Measurements from ENCODE around the gene IL20RA.
"Not testable (repeated sequence)": the region's sequence is repeated elsewhere in the genome, so short reads cannot be mapped to it uniquely, and the experiment has no call there.

The IL20RA gene

GRCh38 chr6:136975089-136975715 lies 69.6 kb downstream of the IL20RA start:
- H3K27ac Mint-ChIP-seq (ENCODE audit: low read depth): no peak overlapping the region
- H3K27me3 Mint-ChIP-seq: peaks cover 24% of the 10 kb centered on the region
- ATAC-seq (replicated peaks; ENCODE audit: extremely low read depth, poor library complexity, severe bottlenecking) (no peak), DNase-seq (ENCODE audit: low spot score in 2 of 2) (no peak)
- no peaks in the 10 kb centered on the region for H3K4me1 Mint-ChIP-seq
- H3K9me3 Mint-ChIP-seq: no peaks in the 10 kb centered on the region
- H3K36me3 Mint-ChIP-seq (ENCODE audit: insufficient read depth): no peaks in the 10 kb centered on the region
- H3K4me3 Mint-ChIP-seq: no peak overlapping the region

- Mint-ChIP-seq H3K27me3 (peaks cover 18% of the 10 kb centered on the region), H3K27ac (ENCODE audit: low read depth) (peak overlapping the region; percentile 38)
- H3K9me3 Mint-ChIP-seq; H3K4me3 Mint-ChIP-seq; ATAC-seq (replicated peaks; ENCODE audit: extremely low read depth, poor library complexity, severe bottlenecking); H3K4me1 Mint-ChIP-seq; H3K36me3 Mint-ChIP-seq (ENCODE audit: insufficient read depth); DNase-seq (ENCODE audit: low spot score in 2 of 2): not testable (repeated sequence)
Measured at GRCh38 chr6:136973781-136974180, 71.0 kb downstream of the IL20RA start.

- DNase-seq (ENCODE audit: low spot score in 2 of 2) (no peak), ATAC-seq (replicated peaks; ENCODE audit: extremely low read depth, poor library complexity, severe bottlenecking) (no peak)
- Mint-ChIP-seq H3K27me3 (peaks cover 39% of the 10 kb centered on the region), H3K4me3 (no peak overlapping the region), H3K27ac (ENCODE audit: low read depth) (no peak overlapping the region), H3K4me1 (no peaks in the 10 kb centered on the region), H3K9me3 (no peaks in the 10 kb centered on the region), H3K36me3 (ENCODE audit: insufficient read depth) (no peaks in the 10 kb centered on the region)
Measured at GRCh38 chr6:136971609-136972008, 73.2 kb downstream of the IL20RA start.

GRCh38 chr6:136969930-136970329 lies 74.8 kb downstream of the IL20RA start:
- Mint-ChIP-seq H3K9me3 (no peaks in the 10 kb centered on the region), H3K4me3 (no peak overlapping the region), H3K36me3 (ENCODE audit: insufficient read depth) (no peaks in the 10 kb centered on the region), H3K4me1 (no peaks in the 10 kb centered on the region), H3K27me3 (peaks cover 46% of the 10 kb centered on the region), H3K27ac (ENCODE audit: low read depth) (no peak overlapping the region)
- DNase-seq (ENCODE audit: low spot score in 2 of 2): no peak
- no peak for ATAC-seq (replicated peaks; ENCODE audit: extremely low read depth, poor library complexity, severe bottlenecking)

- Mint-ChIP-seq H3K27me3 (peaks cover 47% of the 10 kb centered on the region), H3K27ac (ENCODE audit: low read depth) (no peak overlapping the region), H3K9me3 (no peaks in the 10 kb centered on the region), H3K4me3 (no peak overlapping the region), H3K36me3 (ENCODE audit: insufficient read depth) (no peaks in the 10 kb centered on the region), H3K4me1 (no peaks in the 10 kb centered on the region)
- DNase-seq (ENCODE audit: low spot score in 2 of 2) (no peak), ATAC-seq (replicated peaks; ENCODE audit: extremely low read depth, poor library complexity, severe bottlenecking) (no peak)
Measured at GRCh38 chr6:136969433-136969832, 75.3 kb downstream of the IL20RA start.

GRCh38 chr6:136968837-136969236 lies 75.9 kb downstream of the IL20RA start:
- no peak overlapping the region for H3K27ac Mint-ChIP-seq (ENCODE audit: low read depth)
- no peak for ATAC-seq (replicated peaks; ENCODE audit: extremely low read depth, poor library complexity, severe bottlenecking)
- peaks cover 47% of the 10 kb centered on the region for H3K27me3 Mint-ChIP-seq

GRCh38 chr6:136967876-136968752 lies 76.7 kb downstream of the IL20RA start:
- DNase-seq (ENCODE audit: low spot score in 2 of 2) (peak; percentile 44 to 46), ATAC-seq (replicated peaks; ENCODE audit: extremely low read depth, poor library complexity, severe bottlenecking) (peak; percentile 70)
- Mint-ChIP-seq H3K36me3 (ENCODE audit: insufficient read depth) (no peaks in the 10 kb centered on the region), H3K4me3 (no peak overlapping the region), H3K9me3 (no peaks in the 10 kb centered on the region), H3K27me3 (peaks cover 47% of the 10 kb centered on the region), H3K27ac (ENCODE audit: low read depth) (no peak overlapping the region), H3K4me1 (no peaks in the 10 kb centered on the region)

More at GRCh38 chr6:136968837-136969236, 75.9 kb downstream of the IL20RA start:
- no peaks in the 10 kb centered on the region for H3K9me3 Mint-ChIP-seq
- no peak overlapping the region for H3K4me3 Mint-ChIP-seq
- H3K4me1 Mint-ChIP-seq: no peaks in the 10 kb centered on the region
- no peaks in the 10 kb centered on the region for H3K36me3 Mint-ChIP-seq (ENCODE audit: insufficient read depth)
- DNase-seq (ENCODE audit: low spot score in 2 of 2): no peak

- Mint-ChIP-seq H3K36me3 (ENCODE audit: insufficient read depth) (no peaks in the 10 kb centered on the region), H3K27ac (ENCODE audit: low read depth) (no peak overlapping the region), H3K9me3 (no peaks in the 10 kb centered on the region), H3K4me3 (no peak overlapping the region), H3K4me1 (no peaks in the 10 kb centered on the region), H3K27me3 (peaks cover 61% of the 10 kb centered on the region)
- DNase-seq (ENCODE audit: low spot score in 2 of 2): no peak
- ATAC-seq (replicated peaks; ENCODE audit: extremely low read depth, poor library complexity, severe bottlenecking): no peak
Measured at GRCh38 chr6:136964398-136964797, 80.4 kb downstream of the IL20RA start.

- Mint-ChIP-seq H3K9me3 (no peaks in the 10 kb centered on the region), H3K36me3 (ENCODE audit: insufficient read depth) (no peaks in the 10 kb centered on the region), H3K4me1 (no peaks in the 10 kb centered on the region), H3K27me3 (peaks cover 61% of the 10 kb centered on the region), H3K4me3 (no peak overlapping the region), H3K27ac (ENCODE audit: low read depth) (no peak overlapping the region)
- no peak for DNase-seq (ENCODE audit: low spot score in 2 of 2)
- ATAC-seq (replicated peaks; ENCODE audit: extremely low read depth, poor library complexity, severe bottlenecking): no peak
Measured at GRCh38 chr6:136963259-136963658, 81.5 kb downstream of the IL20RA start.

GRCh38 chr6:136962661-136963060 lies 82.1 kb downstream of the IL20RA start:
- Mint-ChIP-seq H3K27ac (ENCODE audit: low read depth) (no peak overlapping the region), H3K4me1 (no peaks in the 10 kb centered on the region), H3K4me3 (no peak overlapping the region), H3K27me3 (peaks cover 58% of the 10 kb centered on the region), H3K36me3 (ENCODE audit: insufficient read depth) (no peaks in the 10 kb centered on the region), H3K9me3 (no peaks in the 10 kb centered on the region)
- DNase-seq (ENCODE audit: low spot score in 2 of 2) (no peak), ATAC-seq (replicated peaks; ENCODE audit: extremely low read depth, poor library complexity, severe bottlenecking) (no peak)

- Mint-ChIP-seq H3K36me3 (ENCODE audit: insufficient read depth) (no peaks in the 10 kb centered on the region), H3K27me3 (peaks cover 56% of the 10 kb centered on the region), H3K27ac (ENCODE audit: low read depth) (no peak overlapping the region), H3K9me3 (no peaks in the 10 kb centered on the region), H3K4me3 (no peak overlapping the region), H3K4me1 (no peaks in the 10 kb centered on the region)
- no peak for ATAC-seq (replicated peaks; ENCODE audit: extremely low read depth, poor library complexity, severe bottlenecking)
- DNase-seq (ENCODE audit: low spot score in 2 of 2): no peak
Measured at GRCh38 chr6:136961848-136962247, 82.9 kb downstream of the IL20RA start.

GRCh38 chr6:136960781-136961180 lies 84.0 kb downstream of the IL20RA start:
- DNase-seq (ENCODE audit: low spot score in 2 of 2) (no peak), ATAC-seq (replicated peaks; ENCODE audit: extremely low read depth, poor library complexity, severe bottlenecking) (no peak)
- H3K4me3 Mint-ChIP-seq: no peak overlapping the region
- no peaks in the 10 kb centered on the region for H3K9me3 Mint-ChIP-seq
- no peaks in the 10 kb centered on the region for H3K36me3 Mint-ChIP-seq (ENCODE audit: insufficient read depth)
- no peak overlapping the region for H3K27ac Mint-ChIP-seq (ENCODE audit: low read depth)
- H3K4me1 Mint-ChIP-seq: no peaks in the 10 kb centered on the region
- peaks cover 48% of the 10 kb centered on the region for H3K27me3 Mint-ChIP-seq

GRCh38 chr6:136959935-136960334 lies 84.8 kb downstream of the IL20RA start:
- not testable (repeated sequence) for H3K36me3 Mint-ChIP-seq (ENCODE audit: insufficient read depth); ATAC-seq (replicated peaks; ENCODE audit: extremely low read depth, poor library complexity, severe bottlenecking); H3K4me1 Mint-ChIP-seq; H3K9me3 Mint-ChIP-seq; H3K4me3 Mint-ChIP-seq; DNase-seq (ENCODE audit: low spot score in 2 of 2); H3K27ac Mint-ChIP-seq (ENCODE audit: low read depth)
- peaks cover 40% of the 10 kb centered on the region for H3K27me3 Mint-ChIP-seq

Measured in central memory CD8-positive, alpha-beta T cell (primary cell).